Sigmoid colon (tissue), 7 donors: Measurements from ENCODE around the gene HEPHL1. TPM values are rescaled to one million over a fixed set of nuclear protein-coding genes. Genes with fewer than 3 reads are reported as not detected.

Experiments used
- DNase-seq: peaks from one replicate; pipeline ENCODE4 v3.0.0-alpha.2; 2019
- H3K27ac ChIP-seq, 4 donors: fragments of 200-600 bp; sonication (generic); one replicate each; pipeline ENCODE4 v1.5.1; 2016 to 2019; ENCODE audit warnings: mild to moderate bottlenecking in 1 of 4
- H3K27me3 ChIP-seq, 3 donors: fragments of 200-600 bp; sonication (generic); one replicate each; pipeline ENCODE4 v1.5.1; 2019; ENCODE audit warnings: mild to moderate bottlenecking in 1 of 3
- H3K36me3 ChIP-seq, 4 donors: fragments of 200-600 bp; sonication (generic); one replicate each; pipeline ENCODE4 v1.5.1; 2016 to 2019
- H3K4me1 ChIP-seq, 4 donors: fragments of 200-600 bp; sonication (generic); one replicate each; pipeline ENCODE4 v1.5.1; 2017 to 2019
- H3K4me3 ChIP-seq, 4 donors: fragments of 200-600 bp; sonication (generic); one replicate each; pipeline ENCODE4 v1.5.1; 2017 to 2019; ENCODE audit warnings: mild to moderate bottlenecking in 2 of 4, moderate library complexity in 1 of 4
- H3K9me3 ChIP-seq, 4 donors: fragments of 200-600 bp in 3 of 4; sonication (generic) in 3 of 4; one replicate each; pipeline versions ENCODE4 v1.5.1 to v1.6.1; 2013 to 2019
- CTCF ChIP-seq, 4 experiments: fragments of 450-650 bp in 3 of 4; fragments of 200-600 bp in 1 of 4; IDR thresholded peaks; one replicate each; pipeline ENCODE4 v1.5.1; 2016 to 2019; ENCODE audit warnings: antibody characterized with exemption in 4 of 4, mild to moderate bottlenecking in 3 of 4, moderate library complexity in 2 of 4
- EP300 ChIP-seq, 4 donors: sonication (generic); formaldehyde crosslinking; IDR thresholded peaks; one replicate each; pipeline ENCODE4 v1.6.1; 2017; ENCODE audit warnings: antibody characterized with exemption in 4 of 4
- POLR2A ChIP-seq, 2 donors: fragments of 450-650 bp; IDR thresholded peaks; one replicate each; pipeline ENCODE4 v1.6.1; 2016; ENCODE audit warnings: antibody characterized with exemption in 2 of 2, mild to moderate bottlenecking in 2 of 2, moderate library complexity in 2 of 2
- POLR2AphosphoS5 ChIP-seq, 4 donors: sonication (generic); formaldehyde crosslinking; IDR thresholded peaks; one replicate each; pipeline ENCODE4 v1.6.1; 2017; ENCODE audit warnings: antibody characterized with exemption in 4 of 4
- WGBS, 2 donors: extraction: QIAGEN DNeasy Blood & Tissue Kit; methylation state at CpG; one replicate each; pipeline ENCODE4 v1.1.7; 2013; 5-methylcytosine and 5-hydroxymethylcytosine counted together
- intact Hi-C: fragments of 100-400 bp; cut with DNase I; formaldehyde crosslinking; loops from one replicate; pipeline ENCODE4 v1.15.1; 2023
- polyA plus RNA-seq, 3 donors: library from polyadenylated mRNA; stranded (reverse); fragments of 200-250 nt; gene quantifications; one replicate each; pipeline ENCODE4 v1.2.3, GENCODE V29; 2013
- total RNA-seq, 4 donors: library from RNA; depleted of rRNA; stranded (reverse); fragments of >200 nt; gene quantifications; one replicate each; pipeline ENCODE4 v1.1.0, GENCODE V29; 2016
- donor health status: healthy with polysubstance abuse.
- donor health status: Bipolar disorder and iron deficiency.
- donor health status: healthy.

Gene HEPHL1
- total and polyA plus RNA-seq, 7 donors = not detected

DNA sequence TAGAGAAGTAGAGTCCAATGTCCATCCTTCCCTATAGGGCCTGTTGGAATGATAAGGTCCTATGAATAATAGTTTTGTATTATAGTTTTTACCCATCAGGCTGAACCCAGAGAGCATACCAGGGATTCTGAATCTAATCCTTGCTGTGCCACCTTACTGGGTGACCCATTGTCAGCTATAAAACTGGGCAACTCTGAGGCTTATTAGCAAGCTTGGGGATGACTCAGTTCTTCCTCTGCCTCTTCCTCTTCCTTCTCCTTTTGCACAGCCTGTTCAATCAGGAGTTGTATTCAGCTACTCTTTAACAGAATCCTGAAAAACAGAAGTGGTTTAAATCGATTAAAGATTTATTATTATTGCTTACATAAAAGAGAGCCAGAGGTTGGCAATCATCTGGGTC lies 8.9 kb downstream of the HEPHL1 start:
- no peaks in the 10 kb centered on the region for H3K27me3 ChIP-seq
- WGBS, 2 donors = 77 to 82% methylated on average over 1 of the region's 1 CpG
- no peak overlapping the region for H3K4me3 ChIP-seq
- H3K4me1 ChIP-seq = no peaks in the 10 kb centered on the region
- H3K36me3 ChIP-seq = no peaks in the 10 kb centered on the region
- intact Hi-C loops = no loop called here
- TF ChIP-seq POLR2AphosphoS5 (IDR thresholded peaks at IDR 0.05) = no peak
- TF ChIP-seq POLR2A (IDR thresholded peaks at IDR 0.05) = no peak
- TF ChIP-seq EP300 (IDR thresholded peaks at IDR 0.05) = no peak
- no peak for TF ChIP-seq CTCF (IDR thresholded peaks at IDR 0.05)
- no peak for DNase-seq
- no peak overlapping the region for H3K27ac ChIP-seq
- H3K9me3 ChIP-seq = peaks cover 0 to 4% (median 0%) of the 10 kb centered on the region in 4 donors

- no peak for TF ChIP-seq POLR2AphosphoS5 (IDR thresholded peaks at IDR 0.05)
- no peak for TF ChIP-seq CTCF (IDR thresholded peaks at IDR 0.05)
- no peak for TF ChIP-seq POLR2A (IDR thresholded peaks at IDR 0.05)
- peaks cover 0 to 4% (median 0%) of the 10 kb centered on the region in 4 donors for H3K9me3 ChIP-seq
- no peaks in the 10 kb centered on the region for H3K4me1 ChIP-seq
- no peak overlapping the region for H3K27ac ChIP-seq
- intact Hi-C loops = no loop called here
- no peaks in the 10 kb centered on the region for H3K36me3 ChIP-seq
- DNase-seq = no peak
- H3K4me3 ChIP-seq = no peak overlapping the region
- 75 to 84% methylated on average over 4 of the region's 4 CpGs for WGBS, 2 donors
- no peaks in the 10 kb centered on the region for H3K27me3 ChIP-seq
Observed at GRCh38 chr11:94031625-94032024, 10.5 kb downstream of the HEPHL1 start.

GRCh38 chr11:94032066-94032465 lies 10.9 kb downstream of the HEPHL1 start:
- intact Hi-C loops = no loop called here
- 69 to 70% methylated on average over 5 of the region's 5 CpGs for WGBS, 2 donors
- DNase-seq = no peak
- H3K4me1 ChIP-seq = no peaks in the 10 kb centered on the region
- TF ChIP-seq POLR2AphosphoS5 (IDR thresholded peaks at IDR 0.05) = no peak
- TF ChIP-seq CTCF (IDR thresholded peaks at IDR 0.05) = no peak
- TF ChIP-seq EP300 (IDR thresholded peaks at IDR 0.05) = no peak
- TF ChIP-seq POLR2A (IDR thresholded peaks at IDR 0.05) = no peak
- peaks cover 0 to under 1% (median 0%) of the 10 kb centered on the region in 4 donors for H3K9me3 ChIP-seq
- no peak overlapping the region for H3K27ac ChIP-seq
- H3K36me3 ChIP-seq = no peaks in the 10 kb centered on the region
- no peak overlapping the region for H3K4me3 ChIP-seq
- no peaks in the 10 kb centered on the region for H3K27me3 ChIP-seq

- 77 to 78% methylated on average over 8 of the region's 8 CpGs for WGBS, 2 donors
- Histone ChIP-seq H3K9me3 (no peaks in the 10 kb centered on the region), H3K27ac (no peak overlapping the region), H3K4me3 (no peak overlapping the region), H3K36me3 (no peaks in the 10 kb centered on the region), H3K4me1 (no peaks in the 10 kb centered on the region), H3K27me3 (no peaks in the 10 kb centered on the region)
- intact Hi-C loops = no loop called here
- no peak for DNase-seq
- no peak for TF ChIP-seq CTCF (IDR thresholded peaks at IDR 0.05)
- TF ChIP-seq EP300 (IDR thresholded peaks at IDR 0.05) = no peak
- TF ChIP-seq POLR2AphosphoS5 (IDR thresholded peaks at IDR 0.05) = no peak
- no peak for TF ChIP-seq POLR2A (IDR thresholded peaks at IDR 0.05)
Observed at GRCh38 chr11:94032725-94033124, 11.6 kb downstream of the HEPHL1 start.

DNA sequence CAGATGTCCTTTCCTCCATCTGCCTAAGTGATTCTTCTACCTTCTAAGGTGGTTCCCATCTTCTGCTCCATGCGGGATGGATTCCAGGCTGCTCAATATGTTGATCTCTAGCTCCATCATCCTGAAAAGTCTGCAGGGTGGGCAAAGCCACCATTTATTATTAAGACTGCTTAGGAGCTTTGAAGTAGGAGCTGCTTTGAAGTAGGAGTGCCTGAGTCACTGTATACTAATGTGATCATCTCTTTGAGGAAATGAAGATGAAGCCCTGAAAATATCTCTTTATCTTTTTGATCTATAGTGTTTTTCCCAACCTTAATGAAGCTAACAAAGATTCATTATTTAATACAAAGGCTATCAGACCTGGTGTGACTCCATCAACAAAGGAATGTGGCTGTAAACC lies 13.1 kb downstream of the HEPHL1 start:
- TF ChIP-seq POLR2AphosphoS5 (IDR thresholded peaks at IDR 0.05) (no peak), CTCF (IDR thresholded peaks at IDR 0.05) (no peak), POLR2A (IDR thresholded peaks at IDR 0.05) (no peak), EP300 (IDR thresholded peaks at IDR 0.05) (no peak)
- Histone ChIP-seq H3K4me3 (no peak overlapping the region), H3K27ac (no peak overlapping the region), H3K9me3 (no peaks in the 10 kb centered on the region), H3K27me3 (no peaks in the 10 kb centered on the region), H3K36me3 (no peaks in the 10 kb centered on the region), H3K4me1 (no peaks in the 10 kb centered on the region)
- DNase-seq = no peak
- WGBS, 2 donors = 46 to 58% methylated on average over 1 of the region's 1 CpG
- intact Hi-C loops = no loop called here
